SK-N-SH treated with all-trans-retinoic acid at 6 μM for 48 hours (cell line): Measurements from ENCODE around the gene PSMB8.

Experiments used
- ATAC-seq: fragments of 200-7000 bp; cut with Tn5 transposase; 3 replicates; pipeline ENCODE4 v1.9.1; 2020; ENCODE audit warnings: mild to moderate bottlenecking, moderate library complexity
- ARNTL ChIP-seq: fragments of 450-650 bp; formaldehyde crosslinking; IDR thresholded peaks from 2 replicates; pipeline ENCODE4 v1.5.0; 2020; ENCODE audit warnings: low read depth, mild to moderate bottlenecking, moderate library complexity, borderline replicate concordance
- BACH2 ChIP-seq: fragments of 250-450 bp; sonication (Bioruptor Pico); IDR thresholded peaks from 2 replicates; pipeline ENCODE4 v1.9.0; 2021; ENCODE audit warnings: mild to moderate bottlenecking, borderline replicate concordance
- CREB5 ChIP-seq: fragments of 250-450 bp; sonication (Bioruptor Pico); IDR thresholded peaks from 2 replicates; pipeline ENCODE4 v1.5.1; 2020; ENCODE audit warnings: low read depth, mild to moderate bottlenecking, moderate library complexity
- CSDC2 ChIP-seq: fragments of 250-450 bp; sonication (Bioruptor Pico); IDR thresholded peaks from 2 replicates; pipeline ENCODE4 v1.5.0; 2020; ENCODE audit warnings: mild to moderate bottlenecking, moderate library complexity
- CSRNP3 ChIP-seq: fragments of 250-450 bp; sonication (Bioruptor Pico); IDR thresholded peaks from 2 replicates; pipeline ENCODE4 v1.5.1; 2021; ENCODE audit warnings: mild to moderate bottlenecking, moderate library complexity
- ESRRG ChIP-seq: fragments of 250-450 bp; sonication (Bioruptor Pico); IDR thresholded peaks from 2 replicates; pipeline ENCODE4 v1.6.1; 2021; ENCODE audit warnings: mild to moderate bottlenecking
- GLIS3 ChIP-seq: fragments of 250-450 bp; sonication (Bioruptor Pico); IDR thresholded peaks from 2 replicates; pipeline ENCODE4 v1.5.0; 2020; ENCODE audit warnings: mild to moderate bottlenecking, moderate library complexity
- ISL1 ChIP-seq: fragments of 250-450 bp; sonication (Bioruptor Pico); IDR thresholded peaks from 2 replicates; pipeline ENCODE4 v2.1.2; 2022; ENCODE audit warnings: mild to moderate bottlenecking, moderate library complexity
- PATZ1 ChIP-seq: fragments of 250-450 bp; sonication (Bioruptor Pico); IDR thresholded peaks from 2 replicates; pipeline ENCODE4 v1.8.0; 2020; ENCODE audit warnings: mild to moderate bottlenecking, moderate library complexity, borderline replicate concordance
- POU6F1 ChIP-seq: fragments of 250-450 bp; sonication (Bioruptor Pico); IDR thresholded peaks from 2 replicates; pipeline ENCODE4 v1.8.0; 2021; ENCODE audit warnings: low read depth, mild to moderate bottlenecking, moderate library complexity, borderline replicate concordance
- RARB ChIP-seq: fragments of 250-450 bp; sonication (Bioruptor Pico); IDR thresholded peaks from 2 replicates; pipeline ENCODE4 v1.8.0; 2021; ENCODE audit warnings: mild to moderate bottlenecking, moderate library complexity
- TCF4 ChIP-seq: fragments of 250-450 bp; sonication (Bioruptor Pico); IDR thresholded peaks from 2 replicates; pipeline ENCODE4 v1.8.0; 2021; ENCODE audit warnings: mild to moderate bottlenecking, moderate library complexity, borderline replicate concordance
- TOX ChIP-seq: fragments of 250-450 bp; sonication (Bioruptor Pico); IDR thresholded peaks from 2 replicates; pipeline ENCODE4 v1.8.0; 2021; ENCODE audit warnings: mild to moderate bottlenecking, moderate library complexity, borderline replicate concordance
- TSHZ2 ChIP-seq: fragments of 250-450 bp; sonication (Bioruptor Pico); IDR thresholded peaks from 2 replicates; pipeline ENCODE4 v1.5.0; 2020; ENCODE audit warnings: mild to moderate bottlenecking, moderate library complexity
- ZC3H10 ChIP-seq: fragments of 250-450 bp; sonication (Bioruptor Pico); IDR thresholded peaks from 2 replicates; pipeline ENCODE4 v1.5.1; 2021; ENCODE audit warnings: mild to moderate bottlenecking, moderate library complexity
- ZFP30 ChIP-seq: fragments of 450-650 bp; formaldehyde crosslinking; IDR thresholded peaks from 2 replicates; pipeline ENCODE4 v1.5.0; 2022; ENCODE audit warnings: mild to moderate bottlenecking, moderate library complexity
- ZNF565 ChIP-seq: fragments of 450-650 bp; formaldehyde crosslinking; conservative IDR thresholded peaks from 2 replicates; pipeline ENCODE4 v1.5.0; 2020; ENCODE audit warnings: low read depth, mild to moderate bottlenecking, moderate library complexity
- ZNF70 ChIP-seq: fragments of 450-650 bp; formaldehyde crosslinking; IDR thresholded peaks from 2 replicates; pipeline ENCODE4 v1.5.0; 2020; ENCODE audit warnings: mild to moderate bottlenecking, moderate library complexity
- ZNF8 ChIP-seq: fragments of 450-650 bp; formaldehyde crosslinking; IDR thresholded peaks from 2 replicates; pipeline ENCODE4 v1.5.0; 2020; ENCODE audit warnings: mild to moderate bottlenecking, moderate library complexity

Gene PSMB8

GRCh38 chr6:32815996-32816395, 27.9 kb downstream of the PSMB8 start (continued):
- no peak for TF ChIP-seq CSRNP3
- no peak for TF ChIP-seq ZNF8 (CRISPR knock-in tag)
- no peak for TF ChIP-seq RARB (CRISPR knock-in tag)
- no peak for TF ChIP-seq ZNF565
- TF ChIP-seq TCF4 (CRISPR knock-in tag): no peak

- TF ChIP-seq TOX (CRISPR knock-in tag): no peak
- no peak for TF ChIP-seq PATZ1 (CRISPR knock-in tag)
- no peak for TF ChIP-seq ZFP30 (CRISPR knock-in tag)
- no peak for TF ChIP-seq RARB (CRISPR knock-in tag)
- no peak for TF ChIP-seq TSHZ2 (CRISPR knock-in tag)
- TF ChIP-seq ZNF565: no peak
- TF ChIP-seq ZNF70 (CRISPR knock-in tag): no peak
- no peak for TF ChIP-seq BACH2
- TF ChIP-seq POU6F1 (CRISPR knock-in tag): no peak
- no peak for TF ChIP-seq ZC3H10
- TF ChIP-seq, all 23 proteins: peak for 0
- ATAC-seq: no peak
Measured at GRCh38 chr6:32815115-32815514, 28.7 kb downstream of the PSMB8 start.

DNA sequence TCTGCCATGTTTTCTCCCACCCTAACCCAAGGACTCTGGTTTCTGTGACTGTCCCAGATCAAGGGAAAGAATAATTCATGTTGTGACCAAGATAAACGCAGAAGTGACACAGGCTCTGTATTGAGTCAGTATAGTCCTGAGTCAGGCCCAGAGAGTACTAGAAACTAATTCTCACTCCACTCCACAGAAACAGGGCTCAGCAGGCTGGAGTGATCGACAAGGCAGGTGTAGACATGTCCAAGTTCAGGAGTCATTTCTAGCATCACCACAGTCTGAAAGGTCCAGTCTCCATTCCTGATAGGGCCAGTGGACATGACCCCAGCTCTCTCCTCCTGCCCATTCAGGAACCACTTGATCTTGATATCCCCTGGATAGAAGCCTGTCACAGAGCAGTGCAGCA, 29.7 kb downstream of the PSMB8 start:
- ATAC-seq: no peak
- no peak for TF ChIP-seq ZC3H10
- TF ChIP-seq CSRNP3: no peak
- TF ChIP-seq POU6F1 (CRISPR knock-in tag): no peak
- no peak for TF ChIP-seq BACH2
- no peak for TF ChIP-seq GLIS3 (CRISPR knock-in tag)
- TF ChIP-seq ISL1: no peak
- no peak for TF ChIP-seq CSDC2
- TF ChIP-seq ESRRG (CRISPR knock-in tag): no peak
- TF ChIP-seq ZNF8 (CRISPR knock-in tag): no peak
- no peak for TF ChIP-seq ARNTL (CRISPR knock-in tag)
- TF ChIP-seq ZNF565: no peak
- no peak for TF ChIP-seq TSHZ2 (CRISPR knock-in tag)
- TF ChIP-seq TOX (CRISPR knock-in tag): no peak
- no peak for TF ChIP-seq CREB5 (CRISPR knock-in tag)
